Stimulated activated CD4-positive, alpha-beta T cell treated with anti-CD3 and anti-CD28 coated beads, Interleukin-1b, Interleukin-23, amount 100 ng/mL, for 4 hours (primary cell): ENCODE data around the gene PES1.
"Not testable (repeated sequence)": the region's sequence is repeated elsewhere in the genome, so short reads cannot be mapped to it uniquely, and the experiment has no call there.

Source experiments
- DNase-seq, 2 donors: peaks; one replicate each; pipeline ENCODE4 v3.0.0-alpha.2; 2020; ENCODE audit warnings: low read depth in 2 of 2

PES1 gene

GRCh38 chr22:30609260-30610185 lies 17.8 kb upstream of the PES1 start:
- no peak for DNase-seq

- DNase-seq: no peak
Observed at GRCh38 chr22:30607939-30608338, 16.2 kb upstream of the PES1 start.

GRCh38 chr22:30607300-30607930 lies 15.7 kb upstream of the PES1 start:
- no peak for DNase-seq

- DNase-seq: peak in 1 of 2 donors; percentile 3
Observed at GRCh38 chr22:30606455-30607299, 15.0 kb upstream of the PES1 start, which contains the start of gene TCN2. TCN2 (plus strand) TSS chr22:30607174; CDS start chr22:30607332, 158 bp downstream.

- no peak for DNase-seq
Observed at GRCh38 chr22:30605449-30606110, 13.9 kb upstream of the PES1 start.

GRCh38 chr22:30604723-30605122 lies 13.0 kb upstream of the PES1 start:
- DNase-seq: no peak

GRCh38 chr22:30603801-30604200 lies 12.1 kb upstream of the PES1 start:
- DNase-seq: no peak

GRCh38 chr22:30602049-30602448 lies 10.3 kb upstream of the PES1 start:
- no peak for DNase-seq

- no peak for DNase-seq
Observed at GRCh38 chr22:30601464-30601863, 9.8 kb upstream of the PES1 start.

- no peak for DNase-seq
Observed at GRCh38 chr22:30600921-30601320, 9.2 kb upstream of the PES1 start.

GRCh38 chr22:30598986-30599385 lies 7.3 kb upstream of the PES1 start:
- no peak for DNase-seq

- DNase-seq: no peak
Observed at GRCh38 chr22:30596886-30597285, 5.2 kb upstream of the PES1 start.

- DNase-seq: no peak
Observed at GRCh38 chr22:30596199-30596598, 4.5 kb upstream of the PES1 start.

- DNase-seq: not testable (repeated sequence)
Observed at GRCh38 chr22:30592360-30592713, 627 bp upstream of the PES1 start.

- no peak for DNase-seq
Observed at GRCh38 chr22:30591191-30591587, 521 bp downstream of the PES1 start.

GRCh38 chr22:30586414-30586813 lies 5.3 kb downstream of the PES1 start:
- DNase-seq: no peak

- no peak for DNase-seq
Observed at GRCh38 chr22:30584441-30584840, 7.3 kb downstream of the PES1 start.

GRCh38 chr22:30582788-30583545 lies 8.7 kb downstream of the PES1 start:
- no peak for DNase-seq

GRCh38 chr22:30582051-30582450 lies 9.7 kb downstream of the PES1 start:
- no peak for DNase-seq

GRCh38 chr22:30580896-30581295 lies 10.8 kb downstream of the PES1 start:
- DNase-seq: no peak

GRCh38 chr22:30578481-30578880 lies 13.2 kb downstream of the PES1 start:
- DNase-seq: no peak
